Hypothalamus (tissue), 51 donors: Measurements from ENCODE around the gene THSD7A.
"Not testable (repeated sequence)": the region's sequence is repeated elsewhere in the genome, so short reads cannot be mapped to it uniquely, and the experiment has no call there.

Experiments
- DNase-seq, 51 donors: peaks; one replicate each; lab custom pipeline; 2025; lab: John Stamatoyannopoulos, UW

THSD7A gene

GRCh38 chr7:11533229-11533820, 298.7 kb downstream of the THSD7A start:
- DNase-seq, result no peak

- DNase-seq, result no peak
These were observed 302.6 kb downstream of the THSD7A start for GRCh38 chr7:11529382-11529781.

- no peak for DNase-seq
These were observed 304.3 kb downstream of the THSD7A start for GRCh38 chr7:11527707-11528106.

- DNase-seq, result no peak
These were observed 307.3 kb downstream of the THSD7A start for GRCh38 chr7:11524476-11525397.

- not testable (repeated sequence) for DNase-seq
These were observed 310.0 kb downstream of the THSD7A start for GRCh38 chr7:11521964-11522499.

- no peak for DNase-seq
These were observed 314.1 kb downstream of the THSD7A start for GRCh38 chr7:11517853-11518252.

- DNase-seq, result no peak
These were observed 315.7 kb downstream of the THSD7A start for GRCh38 chr7:11516328-11516727.

- DNase-seq, result no peak
These were observed 318.5 kb downstream of the THSD7A start for GRCh38 chr7:11513460-11513859.

- no peak for DNase-seq
These were observed 324.1 kb downstream of the THSD7A start for GRCh38 chr7:11507929-11508328.

GRCh38 chr7:11506417-11506816, 325.6 kb downstream of the THSD7A start:
- DNase-seq, result no peak

GRCh38 chr7:11505471-11505985, 326.5 kb downstream of the THSD7A start:
- DNase-seq, result no peak

- no peak for DNase-seq
These were observed 339.7 kb downstream of the THSD7A start for GRCh38 chr7:11492307-11492706.

- DNase-seq, result no peak
These were observed 340.2 kb downstream of the THSD7A start for GRCh38 chr7:11491811-11492210.

- DNase-seq, result no peak
These were observed 342.7 kb downstream of the THSD7A start for GRCh38 chr7:11489280-11489679.

- DNase-seq, result no peak
These were observed 345.7 kb downstream of the THSD7A start for GRCh38 chr7:11486271-11486670.

- no peak for DNase-seq
These were observed 346.4 kb downstream of the THSD7A start for GRCh38 chr7:11485636-11486035.

GRCh38 chr7:11480143-11480542, 351.9 kb downstream of the THSD7A start:
- DNase-seq, result no peak

GRCh38 chr7:11478882-11479281, 353.1 kb downstream of the THSD7A start:
- DNase-seq, result no peak

- DNase-seq, result no peak
These were observed 353.6 kb downstream of the THSD7A start for GRCh38 chr7:11478426-11478825.

GRCh38 chr7:11474902-11475585, 357.0 kb downstream of the THSD7A start:
- DNase-seq, result no peak

- DNase-seq, result no peak
These were observed 358.1 kb downstream of the THSD7A start for GRCh38 chr7:11473807-11474424.
